Nephron progenitor cell (in vitro differentiated cells): ENCODE results near the gene ARFGEF3.

Source experiments
- DNase-seq: peaks from one replicate; pipeline ENCODE4 v3.0.0; 2021
- H3K27ac Mint-ChIP-seq: 2 replicates; pipeline ENCODE4 v1.8.0; 2021; ENCODE audit warnings: mild to moderate bottlenecking, moderate library complexity, mixed read lengths
- H3K27me3 Mint-ChIP-seq: 2 replicates; pipeline ENCODE4 v1.8.0; 2021; ENCODE audit warnings: mild to moderate bottlenecking, low read depth, mixed read lengths; ENCODE audit not compliant: poor library complexity
- H3K36me3 Mint-ChIP-seq: 2 replicates; pipeline ENCODE4 v1.8.0; 2021; ENCODE audit warnings: low read depth, mixed read lengths
- H3K4me1 Mint-ChIP-seq: 2 replicates; pipeline ENCODE4 v1.8.0; 2021; ENCODE audit warnings: mixed read lengths
- H3K4me3 Mint-ChIP-seq: 2 replicates; pipeline ENCODE4 v1.8.0; 2021; ENCODE audit warnings: mild to moderate bottlenecking, moderate library complexity, mixed read lengths
- H3K9me3 Mint-ChIP-seq: 2 replicates; pipeline ENCODE4 v1.8.0; 2021; ENCODE audit warnings: mild to moderate bottlenecking, moderate library complexity, mixed read lengths
- CTCF ChIP-seq: fragments of 200-600 bp; sonication (generic); IDR thresholded peaks from 2 replicates; pipeline ENCODE4 v1.5.0; 2021; ENCODE audit warnings: antibody characterized with exemption

ARFGEF3 gene

GRCh38 chr6:138272533-138273315 lies 111.0 kb downstream of the ARFGEF3 start:
- H3K27ac Mint-ChIP-seq: no peak overlapping the region
- no peak overlapping the region for H3K4me3 Mint-ChIP-seq
- no peak for TF ChIP-seq CTCF
- H3K36me3 Mint-ChIP-seq: no peaks in the 10 kb centered on the region
- DNase-seq: no peak
- H3K9me3 Mint-ChIP-seq: no peaks in the 10 kb centered on the region
- H3K27me3 Mint-ChIP-seq: peaks cover 6% of the 10 kb centered on the region
- H3K4me1 Mint-ChIP-seq: no peaks in the 10 kb centered on the region

GRCh38 chr6:138275976-138276375 lies 114.2 kb downstream of the ARFGEF3 start:
- Mint-ChIP-seq H3K4me1 (no peaks in the 10 kb centered on the region), H3K4me3 (no peak overlapping the region), H3K27me3 (peaks cover under 1% of the 10 kb centered on the region), H3K36me3 (no peaks in the 10 kb centered on the region), H3K9me3 (no peaks in the 10 kb centered on the region), H3K27ac (no peak overlapping the region)
- no peak for DNase-seq
- no peak for TF ChIP-seq CTCF

- no peak for TF ChIP-seq CTCF
- Mint-ChIP-seq H3K27ac (no peak overlapping the region), H3K9me3 (no peaks in the 10 kb centered on the region), H3K36me3 (no peaks in the 10 kb centered on the region), H3K4me1 (no peaks in the 10 kb centered on the region), H3K27me3 (no peaks in the 10 kb centered on the region), H3K4me3 (no peak overlapping the region)
- DNase-seq: no peak
Measured at GRCh38 chr6:138277835-138278234, 116.1 kb downstream of the ARFGEF3 start.

GRCh38 chr6:138278326-138278725 lies 116.6 kb downstream of the ARFGEF3 start:
- no peak for TF ChIP-seq CTCF
- DNase-seq: peak; percentile 9
- H3K4me1 Mint-ChIP-seq: no peaks in the 10 kb centered on the region
- no peak overlapping the region for H3K27ac Mint-ChIP-seq
- no peaks in the 10 kb centered on the region for H3K9me3 Mint-ChIP-seq
- H3K4me3 Mint-ChIP-seq: no peak overlapping the region
- no peaks in the 10 kb centered on the region for H3K36me3 Mint-ChIP-seq
- H3K27me3 Mint-ChIP-seq: no peaks in the 10 kb centered on the region

- Mint-ChIP-seq H3K27me3 (peaks cover 3% of the 10 kb centered on the region), H3K4me3 (no peak overlapping the region), H3K27ac (no peak overlapping the region), H3K9me3 (no peaks in the 10 kb centered on the region), H3K36me3 (no peaks in the 10 kb centered on the region), H3K4me1 (no peaks in the 10 kb centered on the region)
- no peak for TF ChIP-seq CTCF
- no peak for DNase-seq
Measured at GRCh38 chr6:138285800-138286199, 124.1 kb downstream of the ARFGEF3 start.

- no peak for DNase-seq
- no peaks in the 10 kb centered on the region for H3K4me1 Mint-ChIP-seq
- H3K36me3 Mint-ChIP-seq: no peaks in the 10 kb centered on the region
- H3K27me3 Mint-ChIP-seq: peaks cover 7% of the 10 kb centered on the region
- no peak overlapping the region for H3K4me3 Mint-ChIP-seq
- TF ChIP-seq CTCF: no peak
- H3K27ac Mint-ChIP-seq: no peak overlapping the region
- no peaks in the 10 kb centered on the region for H3K9me3 Mint-ChIP-seq
Measured at GRCh38 chr6:138286698-138287097, 125.0 kb downstream of the ARFGEF3 start.
